HEK293 (cell line): Measurements from ENCODE around the gene BRD3OS.
A peak's percentile ranks its signal among the peaks of the same experiment; 100 is the strongest.

Experiments
- CTCF ChIA-PET: fragments of 350-600 bp; formaldehyde crosslinking; extraction: SDS; loops from one replicate; lab custom pipeline; 2021; ENCODE audit warnings: antibody characterized with exemption; lab: Yijun Ruan, JAX
- POLR2A ChIA-PET: fragments of 300-600 bp; formaldehyde crosslinking; extraction: SDS; loops from one replicate; lab custom pipeline; 2020; ENCODE audit warnings: antibody characterized with exemption, inconsistent platforms; lab: Yijun Ruan, JAX
- H3K27ac ChIP-seq: fragments of 200-500 bp; sonication (Bioruptor generic); 2 replicates; pipeline ENCODE4 v1.5.1; 2014; ENCODE audit warnings: low read depth, low read length, control low read depth, inconsistent platforms; ENCODE audit errors: extremely low read depth
- H3K36me3 ChIP-seq, 2 experiments: fragments of 200-500 bp in 1 of 2; sonication (Bioruptor generic) in 1 of 2; 1 replicate in 1 of 2; 2 replicates in 1 of 2; pipeline ENCODE4 v1.5.1; 2014 to 2017; ENCODE audit warnings: inconsistent platforms in 2 of 2, low read length in 2 of 2; ENCODE audit not compliant: control insufficient read depth in 2 of 2, insufficient read depth in 1 of 2
- H3K4me1 ChIP-seq: fragments of 200-500 bp; sonication (Bioruptor generic); 2 replicates; pipeline ENCODE4 v1.5.1; 2014; ENCODE audit warnings: mild to moderate bottlenecking, low read length, inconsistent platforms; ENCODE audit not compliant: control insufficient read depth, insufficient read depth
- H3K4me3 ChIP-seq: 2 replicates; pipeline ENCODE4 v1.5.1; 2011; ENCODE audit warnings: low read depth, mild to moderate bottlenecking, control low read depth, low read length, moderate library complexity
- H3K9me3 ChIP-seq: fragments of 200-500 bp; sonication (Bioruptor generic); 2 replicates; pipeline ENCODE4 v1.5.1; 2014; ENCODE audit warnings: low read depth, low read length, inconsistent platforms; ENCODE audit not compliant: control insufficient read depth, insufficient read depth
- BCL6B ChIP-seq: fragments of 450-650 bp; formaldehyde crosslinking; IDR thresholded peaks from 2 replicates; pipeline ENCODE4 v1.5.1; 2017; ENCODE audit warnings: missing biosample characterization, missing genetic modification characterization
- EGR2 ChIP-seq: fragments of 450-650 bp; formaldehyde crosslinking; IDR thresholded peaks from 2 replicates; pipeline ENCODE4 v1.5.1; 2016; ENCODE audit warnings: low read depth, missing biosample characterization, missing genetic modification characterization
- GFI1B ChIP-seq: fragments of 450-650 bp; formaldehyde crosslinking; IDR thresholded peaks from 2 replicates; pipeline ENCODE4 v1.5.1; 2016; ENCODE audit warnings: missing biosample characterization, missing genetic modification characterization
- GLIS1 ChIP-seq: fragments of 450-650 bp; formaldehyde crosslinking; IDR thresholded peaks from 2 replicates; pipeline ENCODE4 v1.5.1; 2016; ENCODE audit warnings: missing biosample characterization, missing genetic modification characterization
- SCRT1 ChIP-seq: fragments of 450-650 bp; formaldehyde crosslinking; IDR thresholded peaks from 2 replicates; pipeline ENCODE4 v1.5.1; 2016; ENCODE audit warnings: missing biosample characterization, missing genetic modification characterization, borderline replicate concordance
- SCRT2 ChIP-seq: fragments of 450-650 bp; formaldehyde crosslinking; IDR thresholded peaks from 2 replicates; pipeline ENCODE4 v1.5.1; 2016; ENCODE audit warnings: missing biosample characterization, missing genetic modification characterization
- ZFHX2 ChIP-seq: fragments of 450-650 bp; formaldehyde crosslinking; conservative IDR thresholded peaks from 2 replicates; pipeline ENCODE4 v1.5.1; 2016; ENCODE audit warnings: missing biosample characterization, missing genetic modification characterization
- ZNF324 ChIP-seq: fragments of 450-650 bp; formaldehyde crosslinking; IDR thresholded peaks from 2 replicates; pipeline ENCODE4 v1.5.1; 2016; ENCODE audit warnings: missing biosample characterization, missing genetic modification characterization
- ZNF785 ChIP-seq: fragments of 450-650 bp; formaldehyde crosslinking; IDR thresholded peaks from 2 replicates; pipeline ENCODE4 v1.5.1; 2016; ENCODE audit warnings: missing biosample characterization, missing genetic modification characterization
- TF ChIP-seq, protein P1 (sequence below): fragments of 450-650 bp; formaldehyde crosslinking; IDR thresholded peaks from 2 replicates; pipeline ENCODE4 v1.5.1; 2016; ENCODE audit warnings: missing biosample characterization, missing genetic modification characterization

The BRD3OS gene

GRCh38 chr9:134061688-134062371, 36.5 kb downstream of the BRD3OS start (continued):
- TF ChIP-seq ZNF785 (tag by site-specific recombination) (no peak), GLIS1 (peak; percentile 51), GFI1B (tag by site-specific recombination) (no peak)

GRCh38 chr9:134062461-134063087, 37.3 kb downstream of the BRD3OS start:
- Histone ChIP-seq H3K36me3 (peaks cover 0 to 6% of the 10 kb centered on the region in 2 experiments; a peak in 2 of 3 replicates), H3K4me3 (no peak overlapping the region), H3K9me3 (no peaks in the 10 kb centered on the region), H3K27ac (no peak overlapping the region), H3K4me1 (no peaks in the 10 kb centered on the region)
- ChIA-PET POLR2A (interaction anchor here (2.0 kb wide), 1 partner anchor 11 kb away, joined by 5 read pairs; no protein-coding TSS in a partner anchor), CTCF (interaction anchor here (1.2 kb wide), 1 partner anchor 278 kb away, joined by 5 read pairs; no protein-coding TSS in a partner anchor)
- TF ChIP-seq EGR2 (tag by site-specific recombination): 0 out of 2 replicates have a peak, but pooled peaks have one; percentile 5
- no peak for TF ChIP-seq ZNF324 (tag by site-specific recombination)

- H3K36me3 ChIP-seq: peaks cover 0 to 6% of the 10 kb centered on the region in 2 experiments; a peak in 2 of 3 replicates
- 0 out of 2 replicates have a peak, but pooled peaks have one; percentile 25 for TF ChIP-seq ZFHX2
- peak; percentile 21; the same call in 1 of the 2 replicates for TF ChIP-seq EGR2 (tag by site-specific recombination)
- no peak for TF ChIP-seq BCL6B (tag by site-specific recombination)
- H3K27ac ChIP-seq: no peak overlapping the region
- ChIA-PET POLR2A (interaction anchor here (1.5 kb wide), 1 partner anchor 12 kb away, joined by 3 read pairs; no protein-coding TSS in a partner anchor), CTCF (interaction anchor here (1.2 kb wide), 1 partner anchor 279 kb away, joined by 5 read pairs; no protein-coding TSS in a partner anchor)
- no peaks in the 10 kb centered on the region for H3K9me3 ChIP-seq
- no peaks in the 10 kb centered on the region for H3K4me1 ChIP-seq
- no peak overlapping the region for H3K4me3 ChIP-seq
Observed at GRCh38 chr9:134063088-134063570, 37.8 kb downstream of the BRD3OS start.

GRCh38 chr9:134063571-134064450, 38.5 kb downstream of the BRD3OS start:
- Histone ChIP-seq H3K4me1 (no peaks in the 10 kb centered on the region), H3K27ac (no peak overlapping the region), H3K9me3 (no peaks in the 10 kb centered on the region), H3K4me3 (no peak overlapping the region), H3K36me3 (peaks cover 0 to 6% of the 10 kb centered on the region in 2 experiments; a peak in 2 of 3 replicates)
- ChIA-PET POLR2A (interaction anchor here (1.5 kb wide), 1 partner anchor 12 kb away, joined by 3 read pairs; no protein-coding TSS in a partner anchor), CTCF (interaction anchor here (0.6 to 1.2 kb wide), 4 partner anchors 12 to 580 kb away, joined by 3 to 5 read pairs (median 4); no protein-coding TSS in a partner anchor)
- TF ChIP-seq EGR2 (tag by site-specific recombination): no peak
- TF ChIP-seq SCRT2 (tag by site-specific recombination): peak; percentile 70
- TF ChIP-seq, protein P1, sequence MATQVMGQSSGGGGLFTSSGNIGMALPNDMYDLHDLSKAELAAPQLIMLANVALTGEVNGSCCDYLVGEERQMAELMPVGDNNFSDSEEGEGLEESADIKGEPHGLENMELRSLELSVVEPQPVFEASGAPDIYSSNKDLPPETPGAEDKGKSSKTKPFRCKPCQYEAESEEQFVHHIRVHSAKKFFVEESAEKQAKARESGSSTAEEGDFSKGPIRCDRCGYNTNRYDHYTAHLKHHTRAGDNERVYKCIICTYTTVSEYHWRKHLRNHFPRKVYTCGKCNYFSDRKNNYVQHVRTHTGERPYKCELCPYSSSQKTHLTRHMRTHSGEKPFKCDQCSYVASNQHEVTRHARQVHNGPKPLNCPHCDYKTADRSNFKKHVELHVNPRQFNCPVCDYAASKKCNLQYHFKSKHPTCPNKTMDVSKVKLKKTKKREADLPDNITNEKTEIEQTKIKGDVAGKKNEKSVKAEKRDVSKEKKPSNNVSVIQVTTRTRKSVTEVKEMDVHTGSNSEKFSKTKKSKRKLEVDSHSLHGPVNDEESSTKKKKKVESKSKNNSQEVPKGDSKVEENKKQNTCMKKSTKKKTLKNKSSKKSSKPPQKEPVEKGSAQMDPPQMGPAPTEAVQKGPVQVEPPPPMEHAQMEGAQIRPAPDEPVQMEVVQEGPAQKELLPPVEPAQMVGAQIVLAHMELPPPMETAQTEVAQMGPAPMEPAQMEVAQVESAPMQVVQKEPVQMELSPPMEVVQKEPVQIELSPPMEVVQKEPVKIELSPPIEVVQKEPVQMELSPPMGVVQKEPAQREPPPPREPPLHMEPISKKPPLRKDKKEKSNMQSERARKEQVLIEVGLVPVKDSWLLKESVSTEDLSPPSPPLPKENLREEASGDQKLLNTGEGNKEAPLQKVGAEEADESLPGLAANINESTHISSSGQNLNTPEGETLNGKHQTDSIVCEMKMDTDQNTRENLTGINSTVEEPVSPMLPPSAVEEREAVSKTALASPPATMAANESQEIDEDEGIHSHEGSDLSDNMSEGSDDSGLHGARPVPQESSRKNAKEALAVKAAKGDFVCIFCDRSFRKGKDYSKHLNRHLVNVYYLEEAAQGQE (tag by site-specific recombination): no peak
- peak; percentile 63; the same call in 1 of the 2 replicates for TF ChIP-seq SCRT1 (tag by site-specific recombination)
